SKM-1 (cell line): ENCODE measurements around the gene DROSHA.

Source experiments
- DNase-seq: peaks from one replicate; lab custom pipeline; 2025; ENCODE audit not compliant: unreplicated experiment; lab: John Stamatoyannopoulos, UW

Gene DROSHA

GRCh38 chr5:31471040-31471439 lies 60.9 kb downstream of the DROSHA start:
- no peak for DNase-seq

- no peak for DNase-seq
Measured at GRCh38 chr5:31470608-31471007, 61.3 kb downstream of the DROSHA start.

- no peak for DNase-seq
Measured at GRCh38 chr5:31469886-31470285, 62.0 kb downstream of the DROSHA start.

GRCh38 chr5:31469466-31469865 lies 62.4 kb downstream of the DROSHA start:
- no peak for DNase-seq

GRCh38 chr5:31465291-31465690 lies 66.6 kb downstream of the DROSHA start:
- DNase-seq = no peak

GRCh38 chr5:31464081-31464480 lies 67.8 kb downstream of the DROSHA start:
- DNase-seq = no peak

- DNase-seq = no peak
Measured at GRCh38 chr5:31463351-31463750, 68.5 kb downstream of the DROSHA start.

- DNase-seq = no peak
Measured at GRCh38 chr5:31459594-31459993, 72.3 kb downstream of the DROSHA start.

- DNase-seq = no peak
Measured at GRCh38 chr5:31455172-31455571, 76.7 kb downstream of the DROSHA start.

GRCh38 chr5:31453522-31453921 lies 78.4 kb downstream of the DROSHA start:
- no peak for DNase-seq

GRCh38 chr5:31452314-31452713 lies 79.6 kb downstream of the DROSHA start:
- DNase-seq = no peak

GRCh38 chr5:31449962-31450361 lies 81.9 kb downstream of the DROSHA start:
- no peak for DNase-seq

- DNase-seq = no peak
Measured at GRCh38 chr5:31449174-31449573, 82.7 kb downstream of the DROSHA start.

- DNase-seq = no peak
Measured at GRCh38 chr5:31445041-31445600, 86.8 kb downstream of the DROSHA start.

GRCh38 chr5:31443572-31443971 lies 88.3 kb downstream of the DROSHA start:
- DNase-seq = no peak

GRCh38 chr5:31442058-31442745 lies 89.7 kb downstream of the DROSHA start:
- DNase-seq = no peak

- DNase-seq = no peak
Measured at GRCh38 chr5:31436851-31437250, 95.0 kb downstream of the DROSHA start.

- DNase-seq = no peak
Measured at GRCh38 chr5:31435730-31436129, 96.2 kb downstream of the DROSHA start.

GRCh38 chr5:31434898-31435297 lies 97.0 kb downstream of the DROSHA start:
- no peak for DNase-seq

GRCh38 chr5:31433229-31433628 lies 98.7 kb downstream of the DROSHA start:
- no peak for DNase-seq

GRCh38 chr5:31427724-31428309 lies 104.1 kb downstream of the DROSHA start:
- DNase-seq = no peak

GRCh38 chr5:31427013-31427723 lies 104.7 kb downstream of the DROSHA start:
- no peak for DNase-seq
